ENCODE results near the gene TRAPPC12.
"Not testable (repeated sequence)": the region's sequence is repeated elsewhere in the genome, so short reads cannot be mapped to it uniquely, and the experiment has no call there.

The TRAPPC12 gene

DNA sequence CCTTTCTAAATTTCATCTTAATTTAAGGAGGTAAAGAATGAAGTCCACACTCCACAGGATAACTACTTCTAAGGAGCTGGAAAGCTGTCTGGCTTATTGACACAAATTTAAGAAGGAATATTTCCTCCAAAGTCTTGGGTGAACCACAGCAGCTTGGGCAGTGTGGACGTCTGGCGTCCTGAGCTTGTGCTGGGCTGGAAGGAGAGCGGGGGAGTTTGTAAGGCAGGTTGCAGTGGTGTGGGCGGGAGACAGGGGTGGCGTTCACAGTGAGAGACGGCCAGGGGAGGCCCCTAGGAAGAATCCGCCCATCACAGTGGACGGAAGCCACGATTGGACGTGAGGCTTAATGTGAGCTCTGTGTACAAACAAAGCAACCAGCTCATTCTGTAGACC lies 114.1 kb downstream of the TRAPPC12 start:
- H3K36me3 ChIP-seq (ENCODE audit: low read depth) = peaks cover 8% of the 10 kb centered on the region; the same call in 1 of the 2 replicates
- ATAC-seq (ENCODE audit: low read depth) (0 out of 3 replicates have a peak, but pooled peaks have one; percentile 12), DNase-seq (ENCODE audit: low spot score) (no peak)
- H3K27ac ChIP-seq (ENCODE audit: poor library complexity, severe bottlenecking) = no peak overlapping the region
- no peaks in the 10 kb centered on the region for H3K9me3 ChIP-seq (ENCODE audit: severe bottlenecking)
- H3K4me3 ChIP-seq (ENCODE audit: severe bottlenecking) = no peak overlapping the region
- no peaks in the 10 kb centered on the region for H3K4me1 ChIP-seq (ENCODE audit: insufficient read depth, poor library complexity, severe bottlenecking)
- no peaks in the 10 kb centered on the region for H3K27me3 ChIP-seq (ENCODE audit: insufficient read depth, poor library complexity, severe bottlenecking)
- TF ChIP-seq, protein P1, sequence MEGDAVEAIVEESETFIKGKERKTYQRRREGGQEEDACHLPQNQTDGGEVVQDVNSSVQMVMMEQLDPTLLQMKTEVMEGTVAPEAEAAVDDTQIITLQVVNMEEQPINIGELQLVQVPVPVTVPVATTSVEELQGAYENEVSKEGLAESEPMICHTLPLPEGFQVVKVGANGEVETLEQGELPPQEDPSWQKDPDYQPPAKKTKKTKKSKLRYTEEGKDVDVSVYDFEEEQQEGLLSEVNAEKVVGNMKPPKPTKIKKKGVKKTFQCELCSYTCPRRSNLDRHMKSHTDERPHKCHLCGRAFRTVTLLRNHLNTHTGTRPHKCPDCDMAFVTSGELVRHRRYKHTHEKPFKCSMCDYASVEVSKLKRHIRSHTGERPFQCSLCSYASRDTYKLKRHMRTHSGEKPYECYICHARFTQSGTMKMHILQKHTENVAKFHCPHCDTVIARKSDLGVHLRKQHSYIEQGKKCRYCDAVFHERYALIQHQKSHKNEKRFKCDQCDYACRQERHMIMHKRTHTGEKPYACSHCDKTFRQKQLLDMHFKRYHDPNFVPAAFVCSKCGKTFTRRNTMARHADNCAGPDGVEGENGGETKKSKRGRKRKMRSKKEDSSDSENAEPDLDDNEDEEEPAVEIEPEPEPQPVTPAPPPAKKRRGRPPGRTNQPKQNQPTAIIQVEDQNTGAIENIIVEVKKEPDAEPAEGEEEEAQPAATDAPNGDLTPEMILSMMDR (IDR thresholded peaks at IDR 0.05; ENCODE audit: poor library complexity, severe bottlenecking) = no peak

DNA sequence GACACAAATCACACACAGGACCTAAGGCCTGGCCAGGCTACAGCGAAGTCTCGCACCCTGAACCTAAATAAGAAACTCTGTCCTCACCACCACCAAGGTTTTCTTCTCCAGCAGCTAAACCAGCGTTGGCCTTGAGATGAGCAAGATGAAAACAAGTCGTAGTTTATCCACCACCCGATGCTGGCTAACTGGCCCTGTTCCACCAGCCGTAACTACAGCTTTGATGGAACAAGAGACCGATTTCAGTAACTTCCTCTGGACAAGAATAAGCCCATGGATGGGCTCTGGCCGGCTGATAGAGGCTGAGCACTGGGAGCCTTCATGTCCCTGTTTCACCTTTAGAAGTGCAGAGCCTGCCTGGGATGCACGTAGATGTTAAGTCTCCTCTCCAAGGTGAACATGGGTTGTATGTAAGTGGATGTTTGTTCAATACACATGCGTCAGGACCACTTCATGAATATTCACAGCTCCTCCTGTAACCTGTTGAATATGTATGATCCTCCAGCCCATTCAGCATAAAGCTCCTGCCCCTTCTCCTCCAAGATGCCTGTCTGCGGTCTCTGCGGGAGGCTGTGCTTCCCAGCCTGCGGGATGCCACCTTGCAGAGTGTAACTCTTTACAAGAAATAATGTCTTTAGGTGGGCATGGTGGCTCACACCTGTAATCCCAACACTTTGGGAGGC lies 115.6 kb downstream of the TRAPPC12 start:
- TF ChIP-seq, protein P1 (IDR thresholded peaks at IDR 0.05; ENCODE audit: poor library complexity, severe bottlenecking) = no peak
- H3K4me3 ChIP-seq (ENCODE audit: severe bottlenecking) = no peak overlapping the region
- H3K9me3 ChIP-seq (ENCODE audit: severe bottlenecking) = no peaks in the 10 kb centered on the region
- H3K36me3 ChIP-seq (ENCODE audit: low read depth) = peaks cover 14% of the 10 kb centered on the region; the same call in 1 of the 2 replicates
- DNase-seq (ENCODE audit: low spot score) = no peak
- no peak for ATAC-seq (ENCODE audit: low read depth)
- no peak overlapping the region for H3K27ac ChIP-seq (ENCODE audit: poor library complexity, severe bottlenecking)
- no peaks in the 10 kb centered on the region for H3K27me3 ChIP-seq (ENCODE audit: insufficient read depth, poor library complexity, severe bottlenecking)
- H3K4me1 ChIP-seq (ENCODE audit: insufficient read depth, poor library complexity, severe bottlenecking) = no peaks in the 10 kb centered on the region

DNA sequence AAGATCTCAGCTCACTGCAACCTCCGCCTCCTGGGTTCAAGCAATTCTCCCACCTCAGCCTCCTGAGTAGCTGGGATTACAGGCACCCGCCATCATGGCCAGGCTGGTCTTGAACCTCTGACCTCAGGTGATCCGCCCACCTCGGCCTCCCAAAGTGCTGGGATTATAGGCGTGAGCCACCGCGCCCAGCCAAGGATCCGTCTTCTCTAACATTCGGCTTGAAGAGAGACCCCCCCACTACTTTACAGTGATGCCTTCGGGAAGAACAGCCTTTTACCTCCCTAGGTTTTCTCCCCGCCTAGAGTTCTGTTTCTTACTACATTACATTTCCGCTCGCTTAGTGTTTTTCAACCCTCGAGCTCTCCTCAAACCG lies 117.2 kb downstream of the TRAPPC12 start:
- not testable (repeated sequence) for H3K4me1 ChIP-seq (ENCODE audit: insufficient read depth, poor library complexity, severe bottlenecking); H3K9me3 ChIP-seq (ENCODE audit: severe bottlenecking); H3K27me3 ChIP-seq (ENCODE audit: insufficient read depth, poor library complexity, severe bottlenecking); DNase-seq (ENCODE audit: low spot score); ATAC-seq (ENCODE audit: low read depth); H3K27ac ChIP-seq (ENCODE audit: poor library complexity, severe bottlenecking); H3K4me3 ChIP-seq (ENCODE audit: severe bottlenecking)
- H3K36me3 ChIP-seq (ENCODE audit: low read depth) = peaks cover 14% of the 10 kb centered on the region; the same call in 1 of the 2 replicates

DNA sequence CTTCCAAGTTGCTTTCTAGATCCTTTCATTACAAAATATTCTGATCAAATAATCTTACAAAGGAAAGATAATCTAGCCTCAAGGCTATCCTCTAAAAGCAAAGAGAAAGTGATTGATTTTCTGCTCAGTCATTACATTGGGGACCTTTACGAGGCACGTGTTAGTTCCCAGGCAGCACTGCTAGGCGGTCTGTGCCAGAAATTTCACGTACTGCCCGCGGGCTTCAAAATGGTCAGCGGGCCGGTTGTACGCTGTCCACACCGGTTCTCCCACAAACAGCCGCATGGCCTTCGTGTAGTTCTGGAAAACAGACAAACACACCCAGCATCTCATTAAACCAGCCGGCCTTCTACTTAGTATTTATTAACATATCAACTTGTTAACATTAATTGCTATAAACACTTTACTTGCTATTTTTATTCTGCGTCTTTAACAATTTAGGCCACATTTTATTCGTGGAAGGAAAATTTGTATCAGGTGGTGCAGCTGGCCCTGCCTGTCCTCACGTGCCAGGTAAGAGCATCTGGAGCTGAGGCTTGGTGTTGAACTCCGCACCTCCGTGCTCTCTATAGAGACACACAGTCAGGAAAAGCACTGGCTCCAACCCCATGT lies 119.4 kb downstream of the TRAPPC12 start:
- Histone ChIP-seq H3K36me3 (ENCODE audit: low read depth) (peaks cover 14% of the 10 kb centered on the region; the same call in 1 of the 2 replicates), H3K9me3 (ENCODE audit: severe bottlenecking) (no peaks in the 10 kb centered on the region), H3K4me1 (ENCODE audit: insufficient read depth, poor library complexity, severe bottlenecking) (no peaks in the 10 kb centered on the region), H3K27ac (ENCODE audit: poor library complexity, severe bottlenecking) (no peak overlapping the region), H3K4me3 (ENCODE audit: severe bottlenecking) (no peak overlapping the region), H3K27me3 (ENCODE audit: insufficient read depth, poor library complexity, severe bottlenecking) (no peaks in the 10 kb centered on the region)
- ATAC-seq (ENCODE audit: low read depth) (no peak), DNase-seq (ENCODE audit: low spot score) (peak; percentile 18)
- TF ChIP-seq, protein P1 (IDR thresholded peaks at IDR 0.05; ENCODE audit: poor library complexity, severe bottlenecking) = no peak

DNA sequence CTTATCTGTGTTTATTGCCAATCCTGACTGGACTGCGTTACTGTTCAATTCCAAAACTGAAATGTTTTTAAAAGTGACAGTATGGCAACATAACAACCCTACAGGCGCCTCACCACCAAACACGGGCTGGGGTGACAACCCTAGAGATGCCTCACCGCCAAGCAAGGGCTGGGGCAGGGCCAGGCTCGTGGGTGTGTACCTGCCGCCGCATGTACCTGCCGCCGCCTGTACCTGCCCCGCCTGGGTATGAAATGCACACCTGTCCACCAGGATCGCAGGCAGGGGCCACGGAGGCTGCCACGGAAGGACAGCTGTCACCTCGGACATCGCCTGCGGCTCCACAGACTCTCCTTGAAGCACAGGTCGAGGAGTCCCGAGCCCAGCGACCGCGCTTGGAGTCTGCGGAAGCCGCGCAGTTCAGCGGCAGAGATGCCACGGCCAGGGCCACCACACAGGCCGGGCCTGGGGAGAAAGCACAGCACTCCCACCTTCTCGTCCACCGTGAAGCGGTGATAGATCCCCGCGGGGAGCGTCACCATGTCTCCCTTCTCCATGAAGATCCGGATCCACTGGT lies 120.9 kb downstream of the TRAPPC12 start:
- no peaks in the 10 kb centered on the region for H3K4me1 ChIP-seq (ENCODE audit: insufficient read depth, poor library complexity, severe bottlenecking)
- no peaks in the 10 kb centered on the region for H3K27me3 ChIP-seq (ENCODE audit: insufficient read depth, poor library complexity, severe bottlenecking)
- H3K36me3 ChIP-seq (ENCODE audit: low read depth) = peaks cover 23% of the 10 kb centered on the region
- no peak for ATAC-seq (ENCODE audit: low read depth)
- no peak overlapping the region for H3K4me3 ChIP-seq (ENCODE audit: severe bottlenecking)
- TF ChIP-seq, protein P1 (IDR thresholded peaks at IDR 0.05; ENCODE audit: poor library complexity, severe bottlenecking) = no peak
- H3K27ac ChIP-seq (ENCODE audit: poor library complexity, severe bottlenecking) = no peak overlapping the region
- no peak for DNase-seq (ENCODE audit: low spot score)
- no peaks in the 10 kb centered on the region for H3K9me3 ChIP-seq (ENCODE audit: severe bottlenecking)
